Keratinocyte (primary cell): ENCODE measurements around the gene FGF2. TPM values are rescaled to one million over a fixed set of nuclear protein-coding genes. Genes with fewer than 3 reads are reported as not detected.

Experiments
- DNase-seq: peaks from one replicate; pipeline ENCODE4 v3.0.0-alpha.2; 2011; ENCODE audit warnings: low read depth, missing footprints, low spot score
- FAIRE-seq: peaks from 2 replicates; lab custom pipeline; 2011; peaks lifted over from hg19 to GRCh38; lab: Jason Lieb, UNC
- H2AFZ ChIP-seq: 2 replicates; pipeline ENCODE4 v1.6.0; 2012; ENCODE audit warnings: low read length, control low read depth, inconsistent platforms; ENCODE audit not compliant: control insufficient read depth
- H3K27ac ChIP-seq: 2 replicates; pipeline ENCODE4 v1.5.1; 2011; ENCODE audit warnings: low read length; ENCODE audit not compliant: control insufficient read depth, insufficient read depth
- H3K27me3 ChIP-seq: 3 replicates; pipeline ENCODE4 v1.6.0; 2011; ENCODE audit warnings: low read length; ENCODE audit not compliant: control insufficient read depth, insufficient read depth; ENCODE audit errors: extremely low read depth
- H3K36me3 ChIP-seq, 2 experiments: 2 replicates in 1 of 2; 3 replicates in 1 of 2; pipeline ENCODE4 v1.5.1; 2011; ENCODE audit warnings: low read length in 2 of 2, mild to moderate bottlenecking in 1 of 2; ENCODE audit not compliant: control insufficient read depth in 2 of 2, insufficient read depth in 2 of 2; ENCODE audit errors: extremely low read depth in 1 of 2
- H3K4me1 ChIP-seq: 3 replicates; pipeline ENCODE4 v1.5.1; 2011; ENCODE audit warnings: low read length; ENCODE audit not compliant: control insufficient read depth, insufficient read depth; ENCODE audit errors: extremely low read depth
- H3K4me2 ChIP-seq: 3 replicates; pipeline ENCODE4 v1.6.0; 2011; ENCODE audit warnings: low read depth, low read length; ENCODE audit not compliant: control insufficient read depth, insufficient read depth; ENCODE audit errors: extremely low read depth
- H3K4me3 ChIP-seq, 3 experiments: fragments of 200-600 bp in 1 of 3; sonication (generic) in 1 of 3; 2 replicates in 2 of 3; 3 replicates in 1 of 3; pipeline ENCODE4 v1.5.1; 2011 to 2016; ENCODE audit warnings: low read length in 3 of 3, mild to moderate bottlenecking in 3 of 3, control low read depth in 2 of 3, inconsistent platforms in 1 of 3, low read depth in 1 of 3, mixed read lengths in 1 of 3, mixed run types in 1 of 3, moderate library complexity in 1 of 3; ENCODE audit not compliant: control insufficient read depth in 2 of 3, insufficient read depth in 2 of 3; ENCODE audit errors: extremely low read depth in 1 of 3
- H3K79me2 ChIP-seq: 2 replicates; pipeline ENCODE4 v1.6.0; 2012; ENCODE audit warnings: low read length; ENCODE audit not compliant: control insufficient read depth, insufficient read depth
- H3K9ac ChIP-seq: 3 replicates; pipeline ENCODE4 v1.6.0; 2011; ENCODE audit warnings: low read length; ENCODE audit not compliant: control insufficient read depth, insufficient read depth; ENCODE audit errors: extremely low read depth
- H3K9me1 ChIP-seq: 3 replicates; pipeline ENCODE4 v1.6.0; 2011; ENCODE audit warnings: low read length; ENCODE audit not compliant: control insufficient read depth, insufficient read depth; ENCODE audit errors: extremely low read depth
- H3K9me3 ChIP-seq: 2 replicates; pipeline ENCODE4 v1.5.1; 2012; ENCODE audit warnings: low read depth, low read length; ENCODE audit not compliant: control insufficient read depth
- H4K20me1 ChIP-seq: 3 replicates; pipeline ENCODE4 v1.6.0; 2011; ENCODE audit warnings: low read length; ENCODE audit not compliant: control insufficient read depth, insufficient read depth; ENCODE audit errors: extremely low read depth
- CTCF ChIP-seq, 3 experiments: IDR thresholded peaks in 1 of 3; conservative IDR thresholded peaks in 1 of 3; optimal IDR thresholded peaks in 1 of 3; 2 replicates in 2 of 3; 3 replicates in 1 of 3; pipeline versions ENCODE3 to v1.5.1; 2011; ENCODE audit warnings: low read length in 3 of 3, mild to moderate bottlenecking in 3 of 3, moderate library complexity in 2 of 3, control low read depth in 1 of 3, inconsistent platforms in 1 of 3; ENCODE audit not compliant: insufficient read depth in 2 of 3; ENCODE audit errors: extremely low read depth in 1 of 3
- EZH2 ChIP-seq: IDR thresholded peaks from one replicate; pipeline ENCODE4 v1.6.1; 2012; ENCODE audit warnings: inconsistent platforms, mild to moderate bottlenecking, low read length, moderate library complexity
- dilution Hi-C: fragments of 300-500 bp; cut with MboI; formaldehyde crosslinking; loops from one replicate; pipeline ENCODE4 v1.7.0; 2020; ENCODE audit warnings: low sequenced_read_pairs; ENCODE audit not compliant: extremely low pct_ligation_motif_present
- polyA plus RNA-seq, 5 experiments: library from polyadenylated mRNA; depleted of rRNA in 3 of 5; stranded (reverse) in 3 of 5; stranded (forward) in 1 of 5; unstranded in 1 of 5; fragments of >200 nt; gene quantifications; 1 replicate in 1 of 5; 2 replicates in 3 of 5; 3 replicates in 1 of 5; pipeline versions ENCODE4 v1.2.1 to v1.2.3, GENCODE V29; 2011 to 2012; ENCODE audit warnings: missing spikeins in 2 of 5, low read depth in 1 of 5, low replicate concordance in 1 of 5

Gene FGF2
- polyA plus RNA-seq, 1 donor (not counting 4 experiments of a cell fraction or from before 2014, with no cell fraction given): 1.7 TPM

DNA sequence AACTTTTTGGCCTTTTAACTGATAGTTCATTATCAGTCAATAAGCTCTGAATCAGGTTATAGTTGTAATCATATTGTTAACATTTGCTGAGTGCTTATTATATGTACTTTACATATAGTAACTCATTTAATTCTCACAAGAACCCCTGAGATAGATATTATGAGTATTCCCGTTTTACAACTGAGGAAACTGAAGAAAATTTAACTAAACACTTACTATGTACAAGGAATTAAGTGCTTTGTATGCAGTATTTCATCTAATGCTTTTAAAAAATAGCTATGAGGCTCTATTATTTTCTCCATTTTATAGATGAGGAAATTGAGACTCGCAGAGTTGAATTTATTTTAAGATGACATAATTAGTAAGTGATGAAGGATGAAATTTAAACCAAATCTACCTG, 27.7 kb upstream of the FGF2 start:
- H3K9ac ChIP-seq: no peak overlapping the region
- H3K4me3 ChIP-seq: no peak overlapping the region
- H3K9me3 ChIP-seq: no peaks in the 10 kb centered on the region
- no peak overlapping the region for H3K4me2 ChIP-seq
- H3K9me1 ChIP-seq: no peaks in the 10 kb centered on the region
- no peak overlapping the region for H3K27ac ChIP-seq
- FAIRE-seq: no peak
- H4K20me1 ChIP-seq: no peaks in the 10 kb centered on the region
- TF ChIP-seq EZH2: no peak
- TF ChIP-seq CTCF (optimal IDR thresholded peaks at IDR 0.05 in 1 of 3, IDR thresholded peaks at IDR 0.05 in 1 of 3, conservative IDR thresholded peaks at IDR 0.05 in 1 of 3; ENCODE audit: extremely low read depth in 1 of 3, insufficient read depth in 2 of 3, low read length in 3 of 3): no peak
- H3K36me3 ChIP-seq: no peaks in the 10 kb centered on the region
- H3K79me2 ChIP-seq: no peaks in the 10 kb centered on the region
- H3K4me1 ChIP-seq: peaks cover 21% of the 10 kb centered on the region
- no peak for DNase-seq
- dilution Hi-C loops: no loop called here
- H3K27me3 ChIP-seq: no peaks in the 10 kb centered on the region
- no peak overlapping the region for H2AFZ ChIP-seq

GRCh38 chr4:122803788-122804208, 22.8 kb upstream of the FGF2 start:
- H2AFZ ChIP-seq: no peak overlapping the region
- FAIRE-seq (no peak), DNase-seq (no peak)
- no peaks in the 10 kb centered on the region for H3K9me3 ChIP-seq
- H3K9ac ChIP-seq: no peak overlapping the region
- TF ChIP-seq CTCF (optimal IDR thresholded peaks at IDR 0.05 in 1 of 3, IDR thresholded peaks at IDR 0.05 in 1 of 3, conservative IDR thresholded peaks at IDR 0.05 in 1 of 3; ENCODE audit: extremely low read depth in 1 of 3, insufficient read depth in 2 of 3, low read length in 3 of 3): no peak
- TF ChIP-seq EZH2: no peak
- H4K20me1 ChIP-seq: no peaks in the 10 kb centered on the region
- no peaks in the 10 kb centered on the region for H3K36me3 ChIP-seq
- H3K79me2 ChIP-seq: no peaks in the 10 kb centered on the region
- H3K4me2 ChIP-seq: no peak overlapping the region
- dilution Hi-C loops: no loop called here
- no peak overlapping the region for H3K4me3 ChIP-seq
- no peak overlapping the region for H3K27ac ChIP-seq
- H3K4me1 ChIP-seq: peaks cover under 1% of the 10 kb centered on the region
- no peaks in the 10 kb centered on the region for H3K9me1 ChIP-seq
- H3K27me3 ChIP-seq: no peaks in the 10 kb centered on the region
